Activated CD4-positive, CD25-positive, alpha-beta regulatory T cell treated with anti-CD3 and anti-CD28 coated beads, Interleukin-2, amount 50 U/mL, for 72 hours (primary cell): ENCODE data around the gene BLTP3B.

Experiments used
- DNase-seq: peaks from one replicate; pipeline ENCODE4 v3.0.0; 2021

The BLTP3B gene

DNA sequence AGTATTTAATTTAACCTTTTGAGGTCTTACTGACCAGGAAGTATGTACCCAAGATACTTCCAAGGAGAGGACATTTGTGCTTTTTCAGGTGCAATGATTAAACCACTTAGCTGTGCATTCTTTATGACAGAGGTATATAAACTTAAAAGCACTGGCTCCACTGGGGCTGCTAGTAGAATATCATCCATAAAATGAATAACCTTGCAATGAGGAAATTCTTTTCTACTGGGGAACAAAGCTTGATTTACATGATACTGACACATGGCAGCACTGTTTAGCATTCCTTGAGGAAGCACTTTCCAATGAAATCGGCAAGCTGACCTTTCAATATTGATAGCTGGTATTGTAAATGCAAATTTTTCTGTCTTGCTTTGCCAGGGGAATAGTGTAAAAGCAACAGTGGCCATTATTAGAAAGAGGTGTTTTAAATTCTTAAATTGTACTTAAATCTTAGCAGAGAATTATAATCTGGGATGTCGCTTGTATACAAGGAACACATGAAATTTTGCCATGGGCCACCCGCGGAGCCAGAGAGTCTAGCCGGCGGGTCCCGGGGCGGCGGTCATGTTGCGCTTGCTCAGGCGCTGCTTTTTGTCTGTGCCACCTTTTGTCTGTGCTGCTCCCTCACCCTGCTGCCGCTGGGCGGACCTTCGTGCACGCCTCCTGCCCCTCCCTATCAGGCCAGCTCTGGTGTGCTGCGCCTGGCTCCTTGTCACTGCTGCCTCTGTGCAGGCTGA lies 20.9 kb upstream of the BLTP3B start:
- DNase-seq: peak; percentile 60

- no peak for DNase-seq
Measured at GRCh38 chr12:100159391-100160104, 16.9 kb upstream of the BLTP3B start.

DNA sequence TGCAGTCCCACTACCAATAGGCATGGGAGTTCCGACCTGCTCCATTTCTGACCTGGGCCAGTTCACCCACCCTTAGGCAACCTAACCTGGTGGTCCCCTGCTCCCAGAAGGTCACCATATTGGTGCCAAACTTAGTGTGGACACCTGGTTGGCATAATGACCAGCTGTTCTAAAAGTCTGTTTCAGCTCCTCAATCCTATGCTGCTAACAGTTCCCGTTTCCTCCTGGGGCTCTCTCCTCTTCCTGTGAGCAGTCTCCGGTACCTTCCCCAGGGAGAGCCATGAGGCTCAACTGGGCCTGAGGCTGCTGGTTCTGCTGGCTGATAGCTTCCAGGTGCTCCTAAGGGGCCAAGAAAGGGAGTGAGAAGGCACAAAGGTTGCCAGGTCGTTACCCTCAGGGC lies 15.9 kb upstream of the BLTP3B start:
- DNase-seq: no peak

GRCh38 chr12:100157427-100157821 lies 14.8 kb upstream of the BLTP3B start:
- DNase-seq: no peak

- no peak for DNase-seq
Measured at GRCh38 chr12:100156731-100157426, 14.2 kb upstream of the BLTP3B start.

- DNase-seq: peak; percentile 78
Measured at GRCh38 chr12:100154474-100155247, 12.0 kb upstream of the BLTP3B start.

DNA sequence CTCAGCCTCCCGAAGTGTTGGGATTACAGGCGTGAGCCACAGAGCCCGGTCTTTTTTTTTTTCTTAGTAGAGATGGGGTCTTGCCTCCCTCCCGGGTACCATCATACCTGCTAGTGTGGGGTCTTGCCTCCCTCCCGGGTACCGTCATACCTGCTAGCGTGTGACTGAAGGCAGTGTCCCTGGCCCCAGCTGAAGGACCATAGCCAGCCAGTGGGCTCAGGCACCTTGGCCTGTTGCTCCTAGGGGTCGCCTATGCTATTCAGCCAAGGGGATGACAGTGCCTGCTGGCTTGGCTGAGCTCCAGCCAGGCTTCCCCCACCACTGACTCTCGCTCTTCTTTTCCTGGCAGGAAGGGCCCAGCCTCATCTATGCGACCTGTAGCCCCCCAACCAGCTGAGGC lies 10.5 kb upstream of the BLTP3B start:
- no peak for DNase-seq

GRCh38 chr12:100151769-100152168 lies 9.1 kb upstream of the BLTP3B start:
- DNase-seq: no peak

- no peak for DNase-seq
Measured at GRCh38 chr12:100146252-100146651, 3.6 kb upstream of the BLTP3B start.

GRCh38 chr12:100145643-100146042 lies 3.0 kb upstream of the BLTP3B start:
- no peak for DNase-seq

- peak; percentile 66 for DNase-seq
Measured at GRCh38 chr12:100141998-100142850, 450 bp downstream of the BLTP3B start.

GRCh38 chr12:100141666-100141997 lies 1.0 kb downstream of the BLTP3B start:
- no peak for DNase-seq

GRCh38 chr12:100138803-100139098 lies 3.9 kb downstream of the BLTP3B start:
- no peak for DNase-seq

DNA sequence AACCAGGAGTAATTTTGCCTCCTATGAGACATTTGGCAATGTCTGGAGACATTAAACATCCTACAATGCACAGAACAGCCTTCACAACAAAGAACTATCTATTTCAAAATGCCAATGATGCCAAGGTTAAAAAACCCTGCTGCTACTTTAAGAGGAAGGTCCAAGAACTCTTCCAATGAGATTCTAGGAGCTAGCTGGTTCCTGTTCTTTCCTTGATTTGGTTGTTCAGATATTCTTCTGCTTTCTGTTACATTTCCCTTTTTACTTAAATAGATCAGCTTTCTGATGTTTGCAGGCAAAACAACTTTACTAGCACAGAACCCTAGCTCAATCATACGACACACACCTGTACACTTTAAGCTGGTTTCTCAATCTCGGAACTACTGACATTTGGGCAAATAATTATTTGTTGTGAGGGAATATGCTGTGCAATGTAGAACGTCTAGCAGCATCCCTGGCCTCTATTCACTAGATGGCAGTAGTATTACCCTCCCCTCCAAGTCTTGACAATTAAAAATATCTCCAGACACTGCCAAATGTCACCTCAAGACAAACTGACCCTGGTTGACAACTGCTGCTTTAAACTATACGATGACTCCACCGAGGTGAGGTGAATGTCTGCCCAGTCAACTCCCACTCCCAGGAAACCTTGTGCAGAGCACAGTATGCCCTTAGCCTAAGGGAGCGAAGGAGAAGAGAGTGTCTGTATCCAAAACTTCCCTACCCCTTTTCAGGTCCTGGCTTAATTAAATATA lies 4.4 kb downstream of the BLTP3B start:
- DNase-seq: no peak

DNA sequence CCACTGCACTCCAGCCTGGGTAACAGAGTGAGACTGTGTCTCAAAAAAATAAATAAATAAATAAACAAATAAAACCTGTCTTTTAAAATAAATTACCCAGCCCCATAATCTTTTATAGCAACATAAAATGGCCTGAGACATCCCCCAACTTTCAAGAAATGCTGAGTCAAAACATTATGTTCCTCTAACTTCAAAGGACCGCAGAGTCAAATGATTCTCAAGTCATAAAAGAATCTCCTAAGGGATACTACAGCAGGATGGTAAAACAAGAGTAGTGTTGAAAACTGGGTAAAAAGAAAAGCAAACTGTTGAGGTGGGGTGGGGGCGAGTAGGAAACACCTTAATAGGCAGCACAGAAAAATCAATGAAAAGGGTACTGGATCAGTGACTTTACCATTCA lies 9.5 kb downstream of the BLTP3B start:
- no peak for DNase-seq

- no peak for DNase-seq
Measured at GRCh38 chr12:100128512-100128908, 14.2 kb downstream of the BLTP3B start.

DNA sequence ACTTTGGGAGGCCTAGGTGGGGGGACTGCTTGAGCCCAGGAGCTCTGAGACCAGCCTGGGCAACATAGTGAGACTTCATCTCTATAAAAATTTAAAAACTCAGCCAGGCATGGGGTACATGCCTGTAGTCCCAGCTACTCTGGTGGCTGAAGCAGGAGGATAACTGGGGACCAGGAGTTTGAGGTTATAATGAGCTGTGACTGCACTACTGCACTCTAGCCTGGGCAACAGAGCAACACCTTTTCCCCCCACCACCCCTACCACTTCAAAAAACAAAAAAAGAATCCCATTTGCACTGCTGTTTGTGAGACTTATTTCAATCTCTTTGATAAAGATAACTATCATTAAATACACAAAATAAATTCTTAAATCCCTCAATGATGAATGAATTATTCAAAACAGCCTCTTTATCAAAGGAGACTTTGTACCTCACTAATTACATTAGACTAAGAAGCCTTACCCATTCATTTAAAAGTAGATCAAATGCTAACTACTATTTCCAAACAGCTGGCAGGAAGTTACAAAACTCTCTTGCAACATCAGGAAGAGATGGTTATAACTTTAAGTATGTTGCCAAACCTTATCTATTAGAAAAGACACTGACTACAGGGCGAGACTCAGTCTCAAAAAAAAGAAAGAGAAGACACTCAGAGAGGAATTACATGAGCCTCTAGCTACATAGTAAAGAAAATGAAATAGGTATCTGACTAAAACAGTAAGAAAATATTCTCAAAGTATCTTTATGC lies 14.7 kb downstream of the BLTP3B start:
- no peak for DNase-seq

DNA sequence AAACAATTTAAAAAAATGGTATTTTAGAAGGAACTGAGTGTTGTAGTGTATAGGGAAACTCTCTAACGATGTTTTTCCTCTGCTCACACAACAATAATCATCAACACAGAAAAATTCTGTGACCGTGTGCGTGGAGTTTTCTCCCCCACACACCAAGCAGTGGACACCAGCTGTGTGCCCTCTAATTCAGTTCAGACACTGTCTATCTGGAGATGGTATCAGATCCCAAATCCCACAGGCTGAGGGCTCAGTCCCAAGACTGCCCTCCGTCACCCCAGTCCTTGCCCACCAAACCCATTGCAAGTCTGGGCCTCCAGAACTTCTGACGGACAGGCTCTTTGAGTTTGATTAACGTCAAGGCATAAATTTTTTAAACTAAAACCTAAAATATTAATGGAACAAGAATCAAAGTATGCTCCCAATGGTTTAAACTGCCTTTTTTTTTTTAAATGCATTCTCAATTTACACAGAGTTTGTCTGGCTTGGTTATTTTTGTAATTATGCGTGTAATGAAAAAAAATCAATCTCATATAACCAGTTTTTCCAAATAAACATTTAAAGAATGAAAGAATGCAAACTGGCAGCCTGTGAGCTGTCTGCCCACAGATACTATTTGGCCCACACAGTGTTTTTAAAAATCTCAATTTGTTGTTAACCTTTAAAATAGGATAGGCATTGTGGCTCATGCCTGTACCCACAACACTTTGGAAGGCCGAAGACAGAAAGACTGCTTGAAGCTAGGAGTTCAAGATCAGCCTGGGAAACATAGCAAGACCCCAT lies 19.2 kb downstream of the BLTP3B start:
- no peak for DNase-seq

DNA sequence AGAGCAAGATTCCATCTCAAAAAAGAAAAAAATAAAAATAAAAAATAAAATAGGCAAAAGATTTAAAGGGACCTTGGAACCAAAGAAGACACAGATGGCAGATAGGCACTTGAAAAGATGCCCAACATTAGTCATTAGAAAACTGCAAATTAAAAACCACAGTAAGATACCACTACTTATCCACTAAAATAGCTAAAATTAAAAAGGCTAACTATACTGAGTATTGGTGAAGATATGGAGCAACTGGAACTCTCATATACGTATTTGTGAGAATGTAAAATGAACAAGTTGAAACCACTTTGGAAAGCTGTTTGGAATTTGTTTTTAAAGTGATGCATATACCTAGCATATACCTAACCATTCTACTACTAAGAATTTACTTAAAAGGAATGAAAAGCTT lies 22.3 kb downstream of the BLTP3B start:
- no peak for DNase-seq

DNA sequence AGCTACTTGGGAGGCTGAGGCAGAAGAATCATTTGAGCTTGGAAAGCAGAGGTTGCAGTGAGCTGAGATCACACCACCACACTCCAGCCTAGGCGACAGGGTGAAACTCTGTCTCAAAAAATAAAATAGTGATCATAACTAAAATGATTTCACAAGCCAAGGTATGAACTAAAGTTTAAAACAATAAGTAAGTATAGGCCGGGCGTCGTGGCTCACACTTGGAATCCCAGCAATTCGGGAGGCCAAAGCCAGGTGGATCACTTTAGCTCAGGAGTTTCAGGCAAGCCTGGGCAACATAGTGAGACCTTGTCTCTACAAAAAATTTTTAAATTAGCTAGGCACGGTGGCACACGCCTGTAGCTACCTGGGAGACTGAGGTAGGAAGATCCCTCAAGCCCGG lies 27.4 kb downstream of the BLTP3B start:
- no peak for DNase-seq
